ENCODE measurements around the gene GCNT1.

GRCh38 chr9:76464706-76465105 lies 5.7 kb downstream of the GCNT1 start:
- no peak for TF ChIP-seq EZH2phosphoT487 (IDR thresholded peaks at IDR 0.05; ENCODE audit: low read depth)
- TF ChIP-seq, protein P1, sequence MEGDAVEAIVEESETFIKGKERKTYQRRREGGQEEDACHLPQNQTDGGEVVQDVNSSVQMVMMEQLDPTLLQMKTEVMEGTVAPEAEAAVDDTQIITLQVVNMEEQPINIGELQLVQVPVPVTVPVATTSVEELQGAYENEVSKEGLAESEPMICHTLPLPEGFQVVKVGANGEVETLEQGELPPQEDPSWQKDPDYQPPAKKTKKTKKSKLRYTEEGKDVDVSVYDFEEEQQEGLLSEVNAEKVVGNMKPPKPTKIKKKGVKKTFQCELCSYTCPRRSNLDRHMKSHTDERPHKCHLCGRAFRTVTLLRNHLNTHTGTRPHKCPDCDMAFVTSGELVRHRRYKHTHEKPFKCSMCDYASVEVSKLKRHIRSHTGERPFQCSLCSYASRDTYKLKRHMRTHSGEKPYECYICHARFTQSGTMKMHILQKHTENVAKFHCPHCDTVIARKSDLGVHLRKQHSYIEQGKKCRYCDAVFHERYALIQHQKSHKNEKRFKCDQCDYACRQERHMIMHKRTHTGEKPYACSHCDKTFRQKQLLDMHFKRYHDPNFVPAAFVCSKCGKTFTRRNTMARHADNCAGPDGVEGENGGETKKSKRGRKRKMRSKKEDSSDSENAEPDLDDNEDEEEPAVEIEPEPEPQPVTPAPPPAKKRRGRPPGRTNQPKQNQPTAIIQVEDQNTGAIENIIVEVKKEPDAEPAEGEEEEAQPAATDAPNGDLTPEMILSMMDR (IDR thresholded peaks at IDR 0.05; ENCODE audit: low read depth, low read length): no peak

Data from OCI-LY3 (cell line).